ENCODE data around the gene TET3.
A peak's percentile ranks its signal among the peaks of the same experiment; 100 is the strongest.

GRCh38 chr2:74002505-74003421 lies 18.1 kb downstream of the TET3 start:
- peak in 2 of 5 experiments; percentile 38 to 61 for TF ChIP-seq CTCF (IDR thresholded peaks at IDR 0.05)
- peak; percentile 22 to 81 for TF ChIP-seq POLR2A (IDR thresholded peaks at IDR 0.05)
- TF ChIP-seq EP300 (IDR thresholded peaks at IDR 0.05) = peak in 1 of 2 donors; percentile 80

All from tibial nerve (tissue), 4 donors.